Measurements from ENCODE around the gene CNNM4.

DNA sequence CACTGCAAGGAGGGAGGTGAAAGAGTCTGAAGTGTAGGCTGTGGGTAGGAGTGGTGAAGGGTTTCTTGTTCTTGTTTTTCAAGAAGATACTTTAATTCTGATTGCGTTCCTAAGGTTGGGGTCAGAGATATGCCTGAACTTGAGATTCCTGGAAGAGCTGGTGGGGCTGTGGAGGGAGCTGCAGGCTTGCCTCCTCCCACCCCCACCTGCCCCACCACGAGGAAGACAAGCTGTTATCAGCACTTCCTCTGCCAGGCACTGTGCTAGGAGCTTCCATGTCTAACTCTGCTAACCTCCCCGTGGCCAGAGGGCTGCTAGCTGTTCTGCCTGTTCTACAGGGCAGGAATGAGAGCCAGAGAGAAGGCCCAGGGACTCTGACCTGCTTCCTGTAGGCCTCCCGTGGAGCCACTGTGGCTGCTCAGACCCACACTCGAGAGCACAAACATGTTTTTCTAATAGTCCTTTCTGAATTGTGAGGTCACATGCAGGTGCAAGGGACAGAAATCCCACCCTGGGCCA, 69.4 kb downstream of the CNNM4 start:
- TF ChIP-seq, protein P1, sequence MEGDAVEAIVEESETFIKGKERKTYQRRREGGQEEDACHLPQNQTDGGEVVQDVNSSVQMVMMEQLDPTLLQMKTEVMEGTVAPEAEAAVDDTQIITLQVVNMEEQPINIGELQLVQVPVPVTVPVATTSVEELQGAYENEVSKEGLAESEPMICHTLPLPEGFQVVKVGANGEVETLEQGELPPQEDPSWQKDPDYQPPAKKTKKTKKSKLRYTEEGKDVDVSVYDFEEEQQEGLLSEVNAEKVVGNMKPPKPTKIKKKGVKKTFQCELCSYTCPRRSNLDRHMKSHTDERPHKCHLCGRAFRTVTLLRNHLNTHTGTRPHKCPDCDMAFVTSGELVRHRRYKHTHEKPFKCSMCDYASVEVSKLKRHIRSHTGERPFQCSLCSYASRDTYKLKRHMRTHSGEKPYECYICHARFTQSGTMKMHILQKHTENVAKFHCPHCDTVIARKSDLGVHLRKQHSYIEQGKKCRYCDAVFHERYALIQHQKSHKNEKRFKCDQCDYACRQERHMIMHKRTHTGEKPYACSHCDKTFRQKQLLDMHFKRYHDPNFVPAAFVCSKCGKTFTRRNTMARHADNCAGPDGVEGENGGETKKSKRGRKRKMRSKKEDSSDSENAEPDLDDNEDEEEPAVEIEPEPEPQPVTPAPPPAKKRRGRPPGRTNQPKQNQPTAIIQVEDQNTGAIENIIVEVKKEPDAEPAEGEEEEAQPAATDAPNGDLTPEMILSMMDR (IDR thresholded peaks at IDR 0.05) = no peak
- no peak for TF ChIP-seq POLR2A (IDR thresholded peaks at IDR 0.05)

Measured in right lobe of liver (tissue), 4 donors.